CD14-positive monocyte (primary cell): ENCODE measurements around the gene POLR1D. TPM values are rescaled to one million over a fixed set of nuclear protein-coding genes. Genes with fewer than 3 reads are reported as not detected.

Experiments used
- DNase-seq, 3 donors: peaks; one replicate each; pipeline ENCODE4 v3.0.0-alpha.2; 2011 to 2022
- H2AFZ ChIP-seq: 2 replicates; pipeline ENCODE4 v1.6.0; 2012; ENCODE audit warnings: mild to moderate bottlenecking, low read depth, low read length, inconsistent platforms; ENCODE audit not compliant: insufficient read depth, poor library complexity, severe bottlenecking
- H3K27ac ChIP-seq, 2 donors: 1 replicate in 1 of 2; 2 replicates in 1 of 2; pipeline ENCODE4 v1.5.1; 2012 to 2013; ENCODE audit warnings: low read length in 2 of 2, control low read depth in 1 of 2, inconsistent platforms in 1 of 2, low read depth in 1 of 2, mild to moderate bottlenecking in 1 of 2
- H3K27me3 ChIP-seq, 2 donors: one replicate each; pipeline versions ENCODE4 v1.6.0 to v1.6.1; 2011 to 2013; ENCODE audit warnings: low read length in 2 of 2; ENCODE audit not compliant: control insufficient read depth in 2 of 2, insufficient read depth in 2 of 2
- H3K36me3 ChIP-seq, 2 donors: replicated peaks in 1 of 2; 1 replicate in 1 of 2; 2 replicates in 1 of 2; pipeline versions ENCODE4 v1.5.1 to v1.6.1; 2012 to 2013; ENCODE audit warnings: low read length in 2 of 2, control low read depth in 1 of 2, inconsistent platforms in 1 of 2, mild to moderate bottlenecking in 1 of 2; ENCODE audit not compliant: insufficient read depth in 2 of 2, control insufficient read depth in 1 of 2
- H3K4me1 ChIP-seq, 2 donors: 1 replicate in 1 of 2; 2 replicates in 1 of 2; pipeline versions ENCODE4 v1.5.1 to v1.6.1; 2012 to 2013; ENCODE audit warnings: low read length in 2 of 2, control low read depth in 1 of 2, inconsistent platforms in 1 of 2, mild to moderate bottlenecking in 1 of 2, moderate library complexity in 1 of 2; ENCODE audit not compliant: insufficient read depth in 2 of 2, control insufficient read depth in 1 of 2
- H3K4me2 ChIP-seq: replicated peaks from 2 replicates; pipeline ENCODE3; 2012; ENCODE audit warnings: low read length, moderate library complexity, mild to moderate bottlenecking; ENCODE audit not compliant: poor library complexity, severe bottlenecking; ENCODE audit errors: extremely low read depth
- H3K4me3 ChIP-seq, 3 experiments: fragments of 200-600 bp in 1 of 3; sonication (generic) in 1 of 3; replicated peaks in 1 of 3; 1 replicate in 2 of 3; 2 replicates in 1 of 3; pipeline ENCODE4 v1.5.1; 2011 to 2013; ENCODE audit warnings: low read length in 3 of 3, mild to moderate bottlenecking in 3 of 3, control low read depth in 2 of 3, low read depth in 2 of 3, inconsistent platforms in 1 of 3, moderate library complexity in 1 of 3
- H3K79me2 ChIP-seq: 2 replicates; pipeline ENCODE4 v1.6.0; 2012; ENCODE audit warnings: mild to moderate bottlenecking, control low read depth, inconsistent platforms, low read length, moderate library complexity; ENCODE audit not compliant: insufficient read depth
- H3K9ac ChIP-seq: 2 replicates; pipeline ENCODE4 v1.6.0; 2017; ENCODE audit warnings: low read length, mild to moderate bottlenecking; ENCODE audit not compliant: insufficient read depth, poor library complexity, severe bottlenecking
- H3K9me3 ChIP-seq, 2 donors: replicated peaks in 1 of 2; 1 replicate in 1 of 2; 2 replicates in 1 of 2; pipeline versions ENCODE4 v1.5.1 to v1.6.1; 2012 to 2013; ENCODE audit warnings: low read length in 2 of 2, control low read depth in 1 of 2; ENCODE audit not compliant: control insufficient read depth in 1 of 2, insufficient read depth in 1 of 2
- H4K20me1 ChIP-seq: 2 replicates; pipeline ENCODE4 v1.6.0; 2012; ENCODE audit warnings: mild to moderate bottlenecking, low read length, control low read depth, moderate library complexity; ENCODE audit not compliant: insufficient read depth
- H3K27ac Mint-ChIP-seq, 7 donors: one replicate each; pipeline ENCODE4 v1.8.0; 2020; ENCODE audit warnings: mild to moderate bottlenecking in 7 of 7, mixed read lengths in 7 of 7, moderate library complexity in 6 of 7, inconsistent platforms in 2 of 7
- H3K27me3 Mint-ChIP-seq, 3 donors: one replicate each; pipeline ENCODE4 v1.8.0; 2021 to 2022; ENCODE audit warnings: low read depth in 3 of 3, mild to moderate bottlenecking in 3 of 3, mixed read lengths in 3 of 3, moderate library complexity in 3 of 3, inconsistent platforms in 1 of 3
- H3K36me3 Mint-ChIP-seq, 2 donors: one replicate each; pipeline ENCODE4 v1.8.0; 2020; ENCODE audit warnings: mixed read lengths in 2 of 2, inconsistent platforms in 1 of 2, mild to moderate bottlenecking in 1 of 2
- H3K4me1 Mint-ChIP-seq: one replicate; pipeline ENCODE4 v1.8.0; 2020; ENCODE audit warnings: mild to moderate bottlenecking, mixed read lengths
- H3K4me3 Mint-ChIP-seq, 2 donors: one replicate each; pipeline ENCODE4 v1.8.0; 2020; ENCODE audit warnings: mild to moderate bottlenecking in 2 of 2, mixed read lengths in 2 of 2, moderate library complexity in 1 of 2
- H3K9me3 Mint-ChIP-seq, 7 donors: one replicate each; pipeline ENCODE4 v1.8.0; 2020 to 2022; ENCODE audit warnings: mixed read lengths in 7 of 7, mild to moderate bottlenecking in 6 of 7, moderate library complexity in 6 of 7, inconsistent platforms in 2 of 7
- WGBS: methylation state at CpG from one replicate; pipeline ENCODE4 v1.1.5; 2013; ENCODE audit warnings: missing lambda C conversion rate; ENCODE audit not compliant: insufficient coverage; 5-methylcytosine and 5-hydroxymethylcytosine counted together
- intact Hi-C, 2 donors: fragments of 100-400 bp; cut with micrococcal nuclease; formaldehyde crosslinking; loops; one replicate each; pipeline versions ENCODE4 v1.15.0 to v1.15.1; 2023
- polyA plus RNA-seq, 3 donors: library from polyadenylated mRNA; depleted of rRNA in 1 of 3; unstranded in 2 of 3; stranded (reverse) in 1 of 3; fragments of 300-500 nt in 2 of 3; fragments of >200 nt in 1 of 3; fragmentation: Illumina TruSeq in 2 of 3; gene quantifications; 1 replicate in 2 of 3; 2 replicates in 1 of 3; pipeline ENCODE4 v1.2.3, GENCODE V29; 2012 to 2021
- TF ChIP-seq, protein P1 (sequence below): fragments of 200-600 bp; IDR thresholded peaks from one replicate; pipeline ENCODE4 v1.8.0; 2022; ENCODE audit warnings: antibody characterized with exemption, mild to moderate bottlenecking

POLR1D gene
- polyA plus RNA-seq, 3 donors, result 122 to 146 (median 139) TPM

DNA sequence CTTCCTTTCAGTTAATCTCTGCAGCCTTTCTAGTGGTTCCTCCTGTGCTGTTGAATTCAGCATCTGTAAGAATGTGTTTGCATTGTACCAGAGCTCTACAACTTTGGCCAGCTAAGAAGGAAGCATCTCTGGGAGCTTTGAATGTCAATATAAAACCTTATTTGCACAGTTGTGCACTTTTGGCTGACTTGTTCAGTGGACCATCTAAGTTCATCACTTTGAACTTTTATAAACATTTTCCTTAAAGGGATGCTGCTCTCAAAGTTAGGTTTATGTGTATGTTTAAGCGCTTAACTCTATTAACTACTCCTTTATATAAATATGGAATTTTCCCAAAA lies 15.6 kb downstream of the POLR1D start:
- H3K4me3 Mint-ChIP-seq, result no peak overlapping the region
- H3K4me2 ChIP-seq, result no peak overlapping the region
- peaks cover 0 to 1% (median 0%) of the 10 kb centered on the region in 7 donors for H3K9me3 Mint-ChIP-seq
- peaks cover 10 to 21% of the 10 kb centered on the region in 2 donors for H3K36me3 Mint-ChIP-seq
- H3K27ac Mint-ChIP-seq, result no peak overlapping the region
- H3K4me3 ChIP-seq, result no peak overlapping the region
- intact Hi-C loops, result no loop called here
- no peak overlapping the region for H3K27ac ChIP-seq
- H4K20me1 ChIP-seq, result peaks cover 93% of the 10 kb centered on the region
- no CpG with 5 or more reads among the region's 1 CpG for WGBS
- no peaks in the 10 kb centered on the region for H3K27me3 Mint-ChIP-seq
- no peaks in the 10 kb centered on the region for H3K27me3 ChIP-seq
- H3K4me1 Mint-ChIP-seq, result peaks cover 28% of the 10 kb centered on the region
- TF ChIP-seq, protein P1, sequence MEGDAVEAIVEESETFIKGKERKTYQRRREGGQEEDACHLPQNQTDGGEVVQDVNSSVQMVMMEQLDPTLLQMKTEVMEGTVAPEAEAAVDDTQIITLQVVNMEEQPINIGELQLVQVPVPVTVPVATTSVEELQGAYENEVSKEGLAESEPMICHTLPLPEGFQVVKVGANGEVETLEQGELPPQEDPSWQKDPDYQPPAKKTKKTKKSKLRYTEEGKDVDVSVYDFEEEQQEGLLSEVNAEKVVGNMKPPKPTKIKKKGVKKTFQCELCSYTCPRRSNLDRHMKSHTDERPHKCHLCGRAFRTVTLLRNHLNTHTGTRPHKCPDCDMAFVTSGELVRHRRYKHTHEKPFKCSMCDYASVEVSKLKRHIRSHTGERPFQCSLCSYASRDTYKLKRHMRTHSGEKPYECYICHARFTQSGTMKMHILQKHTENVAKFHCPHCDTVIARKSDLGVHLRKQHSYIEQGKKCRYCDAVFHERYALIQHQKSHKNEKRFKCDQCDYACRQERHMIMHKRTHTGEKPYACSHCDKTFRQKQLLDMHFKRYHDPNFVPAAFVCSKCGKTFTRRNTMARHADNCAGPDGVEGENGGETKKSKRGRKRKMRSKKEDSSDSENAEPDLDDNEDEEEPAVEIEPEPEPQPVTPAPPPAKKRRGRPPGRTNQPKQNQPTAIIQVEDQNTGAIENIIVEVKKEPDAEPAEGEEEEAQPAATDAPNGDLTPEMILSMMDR, result no peak
- H3K36me3 ChIP-seq, result peaks cover 13 to 15% of the 10 kb centered on the region in 2 donors
- peaks cover 0 to 6% of the 10 kb centered on the region in 2 donors for H3K4me1 ChIP-seq
- no peak for DNase-seq
- no peak overlapping the region for H3K9ac ChIP-seq
- H3K9me3 ChIP-seq, result no peaks in the 10 kb centered on the region
- H3K79me2 ChIP-seq, result peaks cover 94% of the 10 kb centered on the region
- H2AFZ ChIP-seq, result no peak overlapping the region

DNA sequence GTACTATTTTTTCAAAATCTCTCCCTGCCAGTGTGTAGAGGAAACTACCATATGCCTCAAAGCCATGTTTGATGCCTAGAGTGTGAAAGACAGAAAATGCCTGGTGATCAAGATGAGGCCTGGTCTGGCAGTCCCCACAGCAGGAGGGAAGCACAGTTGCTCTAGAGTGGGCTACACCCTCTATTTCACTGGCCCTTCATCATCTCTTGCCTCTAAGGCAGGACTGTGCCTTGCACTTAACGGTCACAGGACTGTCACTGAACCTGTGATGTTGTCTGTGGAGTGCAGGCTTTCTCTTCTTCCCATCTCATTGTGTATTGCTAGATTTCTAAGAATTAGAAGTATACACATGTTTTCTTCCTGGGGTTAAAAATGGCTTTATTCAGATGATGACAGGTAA lies 16.3 kb downstream of the POLR1D start:
- H3K9me3 Mint-ChIP-seq, result peaks cover 0 to 1% (median 0%) of the 10 kb centered on the region in 7 donors
- WGBS, result no CpG with 5 or more reads among the region's 1 CpG

More for the DNA sequence above, 16.3 kb downstream of the POLR1D start:
- no peak for DNase-seq
- Histone ChIP-seq H3K4me2 (no peak overlapping the region), H3K27ac (no peak overlapping the region), H3K9me3 (no peaks in the 10 kb centered on the region), H3K4me1 (peaks cover 0 to 6% of the 10 kb centered on the region in 2 donors), H3K4me3 (no peak overlapping the region), H3K27me3 (no peaks in the 10 kb centered on the region), H3K36me3 (peaks cover 6 to 8% of the 10 kb centered on the region in 2 donors), H3K9ac (no peak overlapping the region), H2AFZ (no peak overlapping the region), H4K20me1 (peaks cover 91% of the 10 kb centered on the region), H3K79me2 (peaks cover 95% of the 10 kb centered on the region)
- H3K4me3 Mint-ChIP-seq, result no peak overlapping the region
- peaks cover 6 to 13% of the 10 kb centered on the region in 2 donors for H3K36me3 Mint-ChIP-seq
- TF ChIP-seq, protein P1, result no peak
- intact Hi-C loops, result no loop called here
- peaks cover 29% of the 10 kb centered on the region for H3K4me1 Mint-ChIP-seq
- peak overlapping the region in 2 of 7 donors; percentile 13 to 73 for H3K27ac Mint-ChIP-seq
- H3K27me3 Mint-ChIP-seq, result no peaks in the 10 kb centered on the region
